G401.6 (cell line): ENCODE results near the gene MLXIP.

Source experiments
- FAIRE-seq: peaks from 2 replicates; lab custom pipeline; 2012; peaks lifted over from hg19 to GRCh38; lab: Jason Lieb, UNC

MLXIP gene

GRCh38 chr12:122079532-122080081 is 1.1 kb downstream of the MLXIP start:
- FAIRE-seq = no peak

DNA sequence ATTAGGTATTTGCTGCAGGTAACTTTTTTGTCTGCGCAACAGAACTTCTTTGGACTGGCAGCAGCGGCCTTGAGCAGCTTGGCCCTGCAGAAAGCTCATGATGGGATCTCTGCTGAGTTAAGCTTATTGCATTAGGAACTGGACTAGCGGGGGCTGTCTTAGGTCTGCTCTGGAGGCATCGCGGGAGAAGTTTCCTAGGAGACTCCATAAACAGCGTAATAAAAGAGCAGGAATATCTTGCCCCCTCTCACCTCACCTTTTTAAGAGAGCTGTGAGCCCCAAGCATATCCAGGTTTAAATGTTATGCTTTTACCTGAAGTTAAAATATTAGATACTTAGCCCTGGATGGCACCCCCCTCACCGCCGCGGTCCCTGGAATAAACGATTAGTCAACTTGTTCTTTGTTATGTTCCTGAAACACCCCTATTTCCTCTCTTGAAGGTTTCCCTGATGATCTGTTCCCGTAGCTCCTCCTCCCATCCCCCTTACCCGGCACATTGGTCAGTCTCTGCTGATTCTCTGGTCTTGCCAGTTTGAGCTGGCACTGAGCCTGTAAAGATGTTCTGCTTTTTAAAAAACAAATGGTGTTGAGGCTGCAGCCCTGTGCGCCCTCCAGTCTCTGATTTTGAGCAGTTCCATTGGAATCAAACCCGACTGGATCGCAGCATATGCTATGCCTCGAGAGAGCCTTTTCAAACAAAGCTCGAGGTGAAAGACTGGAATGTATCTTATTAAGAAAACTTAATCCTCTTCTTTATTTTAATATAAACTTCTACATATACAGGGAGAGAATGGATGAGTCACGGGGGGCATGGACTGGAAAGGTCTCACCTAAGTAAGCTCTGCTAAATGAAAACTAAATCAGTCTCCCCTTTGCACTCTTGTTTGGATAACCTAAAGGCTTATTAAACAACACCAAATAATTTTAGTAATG is 1.9 kb downstream of the MLXIP start:
- FAIRE-seq = no peak

DNA sequence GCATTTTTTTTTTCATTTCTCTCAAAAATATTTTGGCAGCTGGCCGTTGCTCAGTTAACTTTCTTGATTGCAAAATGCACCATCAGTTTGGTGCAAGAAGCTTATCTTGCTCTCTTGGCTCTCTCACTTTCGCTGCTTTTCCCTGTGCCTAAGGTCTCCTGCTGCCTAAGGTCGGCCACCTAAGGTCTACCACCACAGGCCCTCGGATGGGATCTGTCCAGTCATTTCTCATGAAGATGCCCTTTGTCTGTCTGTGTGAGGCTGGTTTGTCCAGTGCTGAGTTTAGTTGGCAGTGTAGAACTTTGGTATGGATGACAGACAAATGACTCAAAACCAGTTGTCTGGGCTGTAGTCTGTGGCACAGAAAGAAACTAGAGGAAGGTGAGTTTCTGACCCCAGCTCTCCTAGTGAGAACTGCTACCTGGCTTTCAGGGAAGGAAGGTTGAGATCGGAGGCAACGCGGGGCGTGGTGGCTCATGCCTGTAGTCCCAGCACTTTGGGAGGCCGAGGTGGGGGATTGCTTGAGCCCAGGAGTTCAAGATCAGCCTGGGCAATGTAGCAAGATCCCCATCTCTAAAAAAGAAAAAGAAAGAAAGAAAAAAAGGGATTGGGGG is 2.6 kb downstream of the MLXIP start:
- no peak for FAIRE-seq

DNA sequence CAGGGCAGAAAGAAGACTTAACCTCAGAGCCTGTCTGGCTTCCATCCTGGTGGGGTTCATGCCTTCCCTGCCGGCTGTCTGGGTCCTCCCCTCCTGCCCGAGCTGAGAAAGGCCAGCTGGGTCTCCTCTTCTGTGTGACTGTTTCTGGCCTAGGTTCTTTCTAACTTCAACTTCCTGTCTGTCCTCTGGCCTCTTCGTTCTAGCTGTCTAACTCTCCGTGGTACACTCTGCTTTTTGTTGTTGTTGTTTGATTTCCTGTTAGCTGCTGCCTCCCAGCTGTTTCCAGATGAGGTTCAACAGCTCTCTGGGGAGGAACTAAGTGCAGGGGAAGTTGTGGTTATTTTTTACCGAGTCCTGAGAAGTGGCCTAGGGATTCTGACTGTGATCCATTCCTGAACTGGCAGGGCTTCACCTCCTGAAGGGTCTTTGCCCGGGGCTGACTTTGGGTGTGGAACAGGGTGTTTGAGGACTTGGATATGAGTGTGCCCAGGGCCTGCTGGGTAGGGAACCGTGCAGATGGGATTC is 3.2 kb downstream of the MLXIP start:
- no peak for FAIRE-seq

GRCh38 chr12:122082621-122083356 is 4.2 kb downstream of the MLXIP start:
- FAIRE-seq = no peak

DNA sequence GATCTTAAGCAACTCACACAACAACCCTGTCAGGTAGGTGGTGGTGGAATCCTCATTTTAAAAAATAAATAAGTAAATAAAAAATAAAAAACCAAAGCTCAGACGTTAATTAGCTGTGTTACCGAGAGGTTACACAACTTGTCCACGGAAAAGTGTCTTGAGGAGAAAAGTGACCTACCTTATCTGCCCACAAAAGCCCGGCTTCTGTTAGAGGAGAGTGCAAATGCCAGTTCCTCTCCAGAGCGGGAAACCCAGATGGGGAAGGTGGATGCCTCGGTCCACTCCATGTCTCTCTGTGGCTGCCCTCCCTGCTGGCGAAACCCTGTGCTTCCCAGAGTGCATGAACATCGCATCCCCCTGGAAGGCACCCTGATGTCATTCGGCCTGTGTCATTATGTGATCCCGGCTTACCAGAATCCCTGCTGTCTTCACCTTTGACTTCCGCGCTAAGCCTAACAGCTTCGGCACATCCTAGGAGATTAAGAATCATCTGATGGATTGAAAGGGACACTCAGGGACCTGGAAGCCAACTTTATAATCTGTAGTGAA is 6.4 kb downstream of the MLXIP start:
- FAIRE-seq = no peak

- no peak for FAIRE-seq
Observed at GRCh38 chr12:122085591-122085990, 7.0 kb downstream of the MLXIP start.

- no peak for FAIRE-seq
Observed at GRCh38 chr12:122086116-122086515, 7.6 kb downstream of the MLXIP start.

DNA sequence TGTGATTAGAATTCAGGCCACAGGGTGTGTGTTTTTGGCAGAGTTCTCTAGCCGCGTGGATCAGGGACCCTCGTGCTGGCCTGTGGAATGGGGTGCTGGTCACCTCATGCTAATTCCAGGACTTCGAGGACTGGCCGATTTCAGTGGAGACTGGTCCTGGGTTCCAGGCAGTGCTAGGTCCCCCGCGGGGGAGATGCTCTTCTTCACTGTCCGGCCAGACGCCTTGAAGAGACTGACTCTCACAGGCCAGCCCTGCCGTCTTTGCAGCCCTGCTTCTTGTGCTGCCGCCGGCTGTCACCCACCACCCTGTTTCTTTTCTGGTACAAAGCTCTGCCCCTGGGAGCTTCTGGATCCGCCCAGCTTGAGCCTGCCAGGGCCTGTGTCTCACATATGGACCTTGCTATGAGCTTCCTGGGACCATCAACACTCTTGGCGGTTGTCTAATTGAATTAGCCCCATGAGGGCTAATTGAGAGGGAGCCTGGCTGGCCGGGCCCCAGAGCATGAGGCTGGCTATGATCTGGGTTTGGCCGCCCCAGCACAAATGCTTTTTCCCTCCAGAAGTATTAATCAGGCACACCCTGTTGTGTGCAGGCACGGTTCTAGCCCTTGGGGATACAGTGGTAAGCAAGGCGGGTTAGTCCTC is 8.2 kb downstream of the MLXIP start:
- FAIRE-seq = no peak

DNA sequence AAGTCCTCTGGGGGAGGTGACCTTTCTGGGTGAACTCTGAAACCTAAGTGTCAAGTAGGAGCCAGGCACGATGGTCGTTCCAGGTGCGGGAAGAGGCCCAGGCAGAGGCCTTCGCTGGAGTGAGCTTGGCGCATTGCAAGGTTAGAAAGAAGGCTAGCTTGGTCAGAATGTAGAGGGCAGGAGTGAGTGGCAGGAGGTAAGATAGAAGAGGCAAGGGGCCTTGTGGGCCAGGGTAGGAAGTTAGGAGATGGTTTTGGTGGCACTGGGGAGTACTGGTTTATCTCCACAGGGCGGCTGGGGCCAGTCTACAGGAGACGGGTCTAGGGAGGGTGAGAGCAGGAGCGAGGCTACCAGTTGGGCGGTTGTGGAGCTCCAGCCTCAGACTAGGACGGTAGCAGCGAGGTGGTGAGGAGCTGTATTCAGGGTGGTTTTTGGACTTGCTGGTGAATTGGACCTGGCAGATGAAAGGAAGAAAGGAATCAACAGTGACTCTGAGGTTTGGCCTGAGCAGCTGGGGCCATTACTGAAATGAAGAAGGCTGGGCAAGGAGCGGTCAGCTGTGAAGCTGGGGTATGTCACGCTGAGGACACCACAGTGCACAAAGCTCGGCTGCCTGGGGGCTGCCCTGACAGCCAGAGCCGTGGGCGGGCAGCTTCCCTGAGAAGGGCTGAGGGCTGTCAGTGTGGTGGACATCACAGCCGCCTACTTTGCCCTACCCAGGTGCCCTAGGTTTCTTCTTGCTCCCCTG is 9.0 kb downstream of the MLXIP start:
- no peak for FAIRE-seq

GRCh38 chr12:122088179-122088810 is 9.7 kb downstream of the MLXIP start:
- no peak for FAIRE-seq

DNA sequence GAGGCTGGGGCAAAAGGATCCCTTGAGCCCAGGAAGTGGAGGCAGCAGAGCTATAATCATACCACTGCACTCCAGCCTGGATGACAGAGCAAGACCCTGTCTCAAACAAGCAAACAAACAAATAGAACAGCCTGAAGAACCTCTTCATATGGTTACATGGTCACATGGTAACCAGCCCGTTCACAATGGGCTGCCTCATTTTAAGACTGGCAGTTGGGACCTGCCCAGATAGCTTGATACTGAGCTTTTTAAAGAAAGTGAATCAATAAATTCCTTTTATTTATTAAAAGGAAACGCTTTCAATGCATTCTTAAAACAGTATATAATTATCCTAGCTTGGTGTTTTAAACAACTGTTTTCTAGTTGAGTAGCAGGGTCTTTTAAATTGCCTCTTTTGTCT is 10.5 kb downstream of the MLXIP start:
- FAIRE-seq = no peak

DNA sequence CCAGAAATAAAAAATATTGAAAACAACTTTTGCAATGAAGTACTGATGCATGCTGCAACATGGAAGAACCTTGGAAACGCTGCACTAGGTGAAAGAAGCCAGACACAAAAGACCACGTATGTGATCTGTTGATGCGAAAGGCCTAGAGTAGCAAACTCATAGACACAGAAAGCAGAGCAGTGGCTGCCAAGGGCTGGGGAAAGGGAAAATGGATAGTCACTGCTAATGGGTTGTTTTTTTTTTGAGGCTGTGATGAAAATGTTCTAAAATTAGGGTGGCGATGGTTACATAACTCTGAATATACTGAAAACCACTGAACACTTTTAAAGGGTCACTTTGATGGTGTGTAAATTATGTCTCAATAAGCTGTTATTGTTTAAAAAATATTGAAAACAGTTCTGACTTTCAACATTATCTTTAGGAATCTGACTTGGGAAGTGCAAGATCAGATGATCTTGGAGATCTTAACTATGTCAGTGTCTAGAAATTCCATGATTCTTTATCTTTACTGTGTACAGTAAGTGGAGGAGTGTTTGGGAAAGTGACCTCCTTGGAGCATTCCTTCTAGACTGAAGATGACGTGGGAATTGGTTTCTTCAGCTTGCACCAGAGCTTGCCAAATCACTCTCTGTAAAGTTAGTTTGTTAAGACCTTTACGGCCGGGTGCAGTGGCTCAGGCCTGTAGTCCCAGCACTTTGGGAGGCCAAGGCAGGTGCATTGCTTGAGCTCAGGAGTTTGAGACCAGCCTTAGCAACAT is 12.4 kb downstream of the MLXIP start:
- no peak for FAIRE-seq

- FAIRE-seq = no peak
Observed at GRCh38 chr12:122093098-122093883, 14.7 kb downstream of the MLXIP start.

- FAIRE-seq = no peak
Observed at GRCh38 chr12:122094137-122094734, 15.7 kb downstream of the MLXIP start.

- FAIRE-seq = no peak
Observed at GRCh38 chr12:122094735-122095631, 16.4 kb downstream of the MLXIP start.

DNA sequence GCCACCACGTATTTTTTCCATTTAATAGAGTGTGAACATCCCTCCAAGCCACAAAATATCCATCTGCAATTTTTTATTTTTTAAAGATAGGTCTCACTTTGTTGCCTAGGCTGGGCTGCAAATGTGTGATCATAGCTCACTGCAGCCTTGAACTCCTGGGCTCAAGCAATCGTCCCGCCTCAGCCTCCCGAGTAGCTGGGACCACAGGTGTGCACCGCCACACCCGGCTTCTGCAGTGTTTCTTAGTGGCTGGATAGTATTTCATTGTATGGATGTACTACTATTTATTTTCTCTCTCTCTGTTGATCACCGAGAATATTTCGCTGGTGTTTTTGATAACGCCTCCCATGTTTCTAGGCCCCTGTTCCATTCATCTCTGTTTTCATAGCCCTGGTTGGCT is 17.5 kb downstream of the MLXIP start:
- no peak for FAIRE-seq
